Common myeloid progenitor, CD34-positive (primary cell): ENCODE measurements around the gene PGLYRP4.

Experiments
- CTCF ChIA-PET: fragments of 350-600 bp; sonication (Branson Sonifier 250); formaldehyde crosslinking; loops from one replicate; lab custom pipeline; 2021; ENCODE audit warnings: antibody characterized with exemption; lab: Charles Lee
- POLR2A ChIA-PET: fragments of 350-600 bp; sonication (Branson Sonifier 250); formaldehyde crosslinking; loops from one replicate; lab custom pipeline; 2021; ENCODE audit warnings: antibody characterized with exemption; lab: Charles Lee
- DNase-seq, 3 donors: peaks; one replicate each; pipeline versions ENCODE4 v3.0.0 to v3.0.0-alpha.2; 2013
- H3K27ac ChIP-seq, 2 experiments: 1 replicate in 1 of 2; 2 replicates in 1 of 2; pipeline ENCODE4 v1.7.0; 2013; ENCODE audit warnings: inconsistent platforms in 2 of 2, low read length in 2 of 2, mild to moderate bottlenecking in 2 of 2, low read depth in 1 of 2, moderate library complexity in 1 of 2; ENCODE audit not compliant: severe bottlenecking in 2 of 2, insufficient read depth in 1 of 2, poor library complexity in 1 of 2
- H3K27me3 ChIP-seq, 5 experiments: replicated peaks in 2 of 5; 1 replicate in 3 of 5; 2 replicates in 2 of 5; pipeline versions ENCODE4 v1.6.1 to v1.7.0; 2013; ENCODE audit warnings: low read length in 4 of 5, mild to moderate bottlenecking in 2 of 5, moderate library complexity in 2 of 5, inconsistent platforms in 1 of 5; ENCODE audit not compliant: insufficient read depth in 5 of 5, control insufficient read depth in 4 of 5
- H3K36me3 ChIP-seq, 4 experiments: 1 replicate in 2 of 4; 2 replicates in 2 of 4; pipeline versions ENCODE4 v1.6.1 to v1.7.0; 2013; ENCODE audit warnings: low read length in 3 of 4, control low read depth in 1 of 4, mild to moderate bottlenecking in 1 of 4; ENCODE audit not compliant: control insufficient read depth in 4 of 4, insufficient read depth in 4 of 4
- H3K4me1 ChIP-seq, 4 experiments: 1 replicate in 3 of 4; 2 replicates in 1 of 4; pipeline versions ENCODE4 v1.6.1 to v1.7.1; 2013; ENCODE audit warnings: low read length in 3 of 4, mild to moderate bottlenecking in 3 of 4, control low read depth in 1 of 4, inconsistent platforms in 1 of 4, moderate library complexity in 1 of 4; ENCODE audit not compliant: control insufficient read depth in 4 of 4, insufficient read depth in 4 of 4; ENCODE audit errors: control extremely low read depth in 1 of 4
- H3K4me3 ChIP-seq, 7 experiments: 1 replicate in 4 of 7; 2 replicates in 3 of 7; pipeline versions ENCODE4 v1.5.1 to v1.7.0; 2013; ENCODE audit warnings: mild to moderate bottlenecking in 7 of 7, low read length in 6 of 7, moderate library complexity in 6 of 7, inconsistent platforms in 2 of 7, low read depth in 2 of 7, control low read depth in 1 of 7; ENCODE audit not compliant: insufficient read depth in 4 of 7, control insufficient read depth in 1 of 7; ENCODE audit errors: extremely low read depth in 1 of 7
- H3K9me3 ChIP-seq, 5 experiments: 1 replicate in 4 of 5; 2 replicates in 1 of 5; pipeline versions ENCODE4 v1.6.1 to v1.7.1; 2013; ENCODE audit warnings: low read length in 4 of 5, mild to moderate bottlenecking in 2 of 5, inconsistent platforms in 1 of 5, low read depth in 1 of 5, moderate library complexity in 1 of 5; ENCODE audit not compliant: control insufficient read depth in 4 of 5, insufficient read depth in 2 of 5; ENCODE audit errors: control extremely low read depth in 1 of 5
- WGBS: methylation state at CpG from one replicate; pipeline ENCODE4 v1.1.5; 2013; ENCODE audit not compliant: insufficient coverage; 5-methylcytosine and 5-hydroxymethylcytosine counted together

Gene PGLYRP4

DNA sequence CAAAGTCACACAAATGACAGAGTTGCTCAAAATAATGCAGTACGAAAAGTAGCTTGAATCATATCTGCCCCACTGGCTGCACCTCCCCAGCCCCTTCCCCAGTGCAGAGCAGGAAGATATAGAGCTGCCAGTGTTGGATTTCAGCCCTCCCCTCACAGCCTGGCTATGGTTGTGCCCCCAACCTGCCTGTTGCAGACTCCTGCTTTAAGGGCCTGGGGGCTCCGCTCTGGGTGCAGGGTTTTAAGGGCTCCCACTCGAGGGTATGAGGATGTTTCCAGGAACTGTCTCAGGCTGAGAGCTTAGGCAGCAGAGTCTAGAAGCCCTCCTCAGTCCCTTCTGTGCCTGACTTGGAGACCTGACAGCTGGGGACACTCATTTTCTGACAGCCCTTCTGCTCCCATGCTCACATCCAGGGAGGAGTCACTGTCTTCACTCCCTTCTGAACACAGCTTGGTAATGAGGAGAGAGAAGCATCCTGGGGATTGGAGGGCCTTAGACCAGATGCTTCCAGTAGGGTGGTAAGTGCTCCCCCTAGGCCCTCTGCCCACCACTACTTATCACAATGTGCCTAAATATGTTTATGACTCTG, 13.6 kb upstream of the PGLYRP4 start:
- Histone ChIP-seq H3K27me3 (no peaks in the 10 kb centered on the region), H3K9me3 (no peaks in the 10 kb centered on the region), H3K36me3 (no peaks in the 10 kb centered on the region), H3K27ac (no peak overlapping the region), H3K4me1 (peaks cover 2 to 28% (median 20%) of the 10 kb centered on the region in 4 experiments), H3K4me3 (no peak overlapping the region)
- POLR2A ChIA-PET = interaction anchor here (0.9 kb wide), 1 partner anchor 35 kb away, joined by 3 read pairs; no protein-coding TSS in a partner anchor
- 100% methylated on average over 3 of the region's 3 CpGs for WGBS
- CTCF ChIA-PET = interaction anchor here (1.0 to 1.8 kb wide), 6 partner anchors 10 to 256 kb away, joined by 3 to 9 read pairs (median 4); no protein-coding TSS in a partner anchor
- no peak for DNase-seq

DNA sequence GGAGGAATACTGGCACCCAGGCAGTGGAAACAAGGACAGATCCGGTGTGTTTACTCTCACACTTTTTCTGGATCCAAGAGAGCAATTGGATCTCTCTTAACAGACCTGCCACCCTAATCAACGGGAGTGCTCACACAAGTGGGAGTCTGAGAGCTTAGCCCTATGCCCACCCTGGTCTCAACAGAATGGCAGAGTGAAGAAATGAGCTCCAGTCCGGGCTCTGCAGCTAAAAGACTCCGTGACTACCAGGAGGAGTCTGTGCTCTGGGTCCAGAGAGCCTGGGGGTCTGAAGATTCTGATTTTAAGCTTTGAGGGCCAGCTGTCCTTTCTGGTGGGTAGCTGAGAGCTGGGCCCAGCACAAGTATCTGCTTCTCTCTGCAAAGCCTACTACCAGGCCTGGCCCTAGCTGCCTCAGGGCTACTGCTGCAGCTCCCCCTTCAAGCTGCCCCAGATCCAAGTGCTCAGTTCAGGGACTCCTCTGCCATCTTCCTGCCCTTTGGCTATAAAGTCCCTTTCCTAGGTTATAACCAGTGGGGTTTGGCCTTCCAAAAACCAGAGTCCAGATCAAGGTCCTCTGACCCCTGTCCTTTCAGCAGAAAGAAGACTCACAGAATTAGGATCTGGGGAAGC, 13.0 kb upstream of the PGLYRP4 start:
- CTCF ChIA-PET = interaction anchor here (1.0 to 1.8 kb wide), 6 partner anchors 9 to 257 kb away, joined by 3 to 9 read pairs (median 4); no protein-coding TSS in a partner anchor
- H3K4me3 ChIP-seq = no peak overlapping the region
- no peaks in the 10 kb centered on the region for H3K27me3 ChIP-seq
- no peak overlapping the region for H3K27ac ChIP-seq
- H3K36me3 ChIP-seq = no peaks in the 10 kb centered on the region
- POLR2A ChIA-PET = no interaction called here
- DNase-seq = no peak
- whole genome bisulfite sequencing = 100% methylated on average over 2 of the region's 4 CpGs
- no peaks in the 10 kb centered on the region for H3K9me3 ChIP-seq
- peaks cover 2 to 35% (median 26%) of the 10 kb centered on the region in 4 experiments for H3K4me1 ChIP-seq

DNA sequence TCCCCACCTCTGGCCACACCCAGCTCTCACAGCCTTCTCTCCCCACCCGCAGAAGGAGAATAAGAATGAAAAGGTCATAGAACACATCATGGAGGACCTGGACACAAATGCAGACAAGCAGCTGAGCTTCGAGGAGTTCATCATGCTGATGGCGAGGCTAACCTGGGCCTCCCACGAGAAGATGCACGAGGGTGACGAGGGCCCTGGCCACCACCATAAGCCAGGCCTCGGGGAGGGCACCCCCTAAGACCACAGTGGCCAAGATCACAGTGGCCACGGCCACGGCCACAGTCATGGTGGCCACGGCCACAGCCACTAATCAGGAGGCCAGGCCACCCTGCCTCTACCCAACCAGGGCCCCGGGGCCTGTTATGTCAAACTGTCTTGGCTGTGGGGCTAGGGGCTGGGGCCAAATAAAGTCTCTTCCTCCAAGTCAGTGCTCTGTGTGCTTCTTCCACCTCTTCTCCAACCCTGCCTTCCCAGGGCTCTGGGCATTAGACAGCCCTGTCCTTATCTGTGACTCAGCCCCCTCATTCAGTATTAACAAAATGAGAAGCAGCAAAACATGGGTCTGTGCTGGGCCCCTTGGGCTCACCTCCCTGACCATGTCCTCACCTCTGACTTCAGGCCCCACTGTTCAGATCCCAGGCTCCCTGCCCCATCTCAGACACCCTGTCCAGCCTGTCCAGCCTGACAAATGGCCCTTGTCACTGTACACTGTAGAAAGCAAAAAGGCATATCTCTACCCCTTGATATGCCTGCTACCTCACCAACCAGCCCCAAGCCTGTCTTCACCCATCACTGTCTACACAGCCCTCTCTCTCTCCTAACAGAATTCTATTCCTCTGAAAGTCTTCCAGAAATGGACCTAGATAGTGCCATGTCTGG, 12.2 kb upstream of the PGLYRP4 start:
- H3K27ac ChIP-seq = no peak overlapping the region
- no peaks in the 10 kb centered on the region for H3K9me3 ChIP-seq
- H3K4me3 ChIP-seq = no peak overlapping the region
- peaks cover 2 to 38% (median 27%) of the 10 kb centered on the region in 4 experiments for H3K4me1 ChIP-seq
- DNase-seq = no peak
- CTCF ChIA-PET = interaction anchor here (1.1 to 3.8 kb wide), 5 partner anchors 8 to 257 kb away, joined by 3 to 12 read pairs (median 6); partner anchors contain the start of gene S100A8
- H3K27me3 ChIP-seq = no peaks in the 10 kb centered on the region
- POLR2A ChIA-PET = no interaction called here
- H3K36me3 ChIP-seq = no peaks in the 10 kb centered on the region
- WGBS = 95% methylated on average over 11 of the region's 11 CpGs

DNA sequence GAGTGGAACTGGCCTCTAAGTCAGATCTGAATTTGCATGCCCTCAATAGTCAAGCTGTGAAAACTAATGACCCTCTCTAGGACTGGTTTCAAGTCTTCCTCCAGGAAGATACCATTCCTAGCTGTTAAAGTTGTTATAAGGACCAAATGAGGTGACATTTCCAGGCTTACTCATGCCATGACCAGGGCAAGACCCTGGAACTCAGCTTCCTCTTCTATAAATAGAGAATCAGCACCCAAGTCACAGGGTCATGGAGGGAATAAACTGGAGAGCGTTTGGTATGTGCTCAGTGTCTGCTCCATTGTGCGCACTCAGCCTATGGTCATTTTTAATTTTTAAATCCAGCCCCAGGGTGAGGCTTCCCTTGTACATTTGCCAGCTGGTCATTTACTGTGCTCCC, 11.5 kb upstream of the PGLYRP4 start:
- CTCF ChIA-PET = interaction anchor here (0.7 to 3.8 kb wide), 3 partner anchors 30 to 231 kb away, joined by 3 to 12 read pairs (median 3); partner anchors contain the start of gene S100A8
- Histone ChIP-seq H3K36me3 (no peaks in the 10 kb centered on the region), H3K4me1 (peaks cover 2 to 38% (median 27%) of the 10 kb centered on the region in 4 experiments), H3K9me3 (no peaks in the 10 kb centered on the region), H3K27me3 (no peaks in the 10 kb centered on the region), H3K27ac (no peak overlapping the region), H3K4me3 (no peak overlapping the region)
- DNase-seq = no peak
- WGBS = no CpG with 5 or more reads among the region's 2 CpGs
- POLR2A ChIA-PET = no interaction called here

DNA sequence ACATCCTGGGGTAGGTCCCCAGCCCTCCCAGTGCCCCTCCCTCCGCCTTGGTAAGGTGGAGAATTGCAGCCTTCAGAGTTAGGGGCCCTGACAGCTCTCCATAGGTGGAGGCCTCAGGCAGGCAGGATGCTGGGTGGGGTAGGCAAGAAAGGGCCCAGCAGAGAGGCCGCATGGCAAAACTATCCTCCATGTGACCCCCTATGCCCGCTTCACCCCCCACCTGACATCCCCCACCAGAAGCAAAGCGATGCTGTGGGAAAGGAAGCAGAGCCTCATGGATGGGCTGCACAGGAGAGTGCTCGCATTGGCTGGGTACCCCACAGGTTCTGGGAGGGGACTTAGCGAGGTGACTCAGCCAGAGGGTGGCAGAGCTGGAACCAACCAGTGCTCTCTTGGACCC, 10.6 kb upstream of the PGLYRP4 start:
- no peaks in the 10 kb centered on the region for H3K27me3 ChIP-seq
- no peak overlapping the region for H3K27ac ChIP-seq
- CTCF ChIA-PET = interaction anchor here (1.1 to 3.8 kb wide), 2 partner anchors 31 to 134 kb away, joined by 3 to 12 read pairs; partner anchors contain the start of gene S100A8
- no peak overlapping the region for H3K4me3 ChIP-seq
- H3K9me3 ChIP-seq = no peaks in the 10 kb centered on the region
- POLR2A ChIA-PET = no interaction called here
- WGBS = 100% methylated on average over 2 of the region's 6 CpGs
- DNase-seq = no peak
- H3K4me1 ChIP-seq = peaks cover 2 to 38% (median 27%) of the 10 kb centered on the region in 4 experiments
- no peaks in the 10 kb centered on the region for H3K36me3 ChIP-seq

DNA sequence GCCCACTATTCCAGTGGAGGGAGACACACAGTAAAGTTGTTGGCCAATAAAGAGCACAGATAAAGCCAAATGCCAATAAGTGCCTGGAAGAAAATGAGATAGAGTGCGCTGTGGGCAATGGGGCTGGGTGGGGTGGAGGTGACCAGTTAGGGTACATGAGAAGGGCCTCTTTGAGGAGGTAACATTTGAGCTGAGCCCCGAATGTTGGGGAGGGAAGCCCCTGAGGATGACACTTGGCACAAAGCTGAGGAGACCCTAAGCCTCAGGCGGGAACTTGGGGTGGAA, 10.0 kb upstream of the PGLYRP4 start:
- CTCF ChIA-PET = interaction anchor here (0.9 to 9.1 kb wide), 6 partner anchors 12 to 213 kb away, joined by 3 to 97 read pairs (median 4); partner anchors contain the start of gene S100A8
- Histone ChIP-seq H3K4me3 (peak overlapping the region in 1 of 7 experiments; percentile 48), H3K27ac (no peak overlapping the region)

More for the DNA sequence above, 10.0 kb upstream of the PGLYRP4 start:
- Histone ChIP-seq H3K27me3 (no peaks in the 10 kb centered on the region), H3K4me1 (peaks cover 2 to 38% (median 27%) of the 10 kb centered on the region in 4 experiments), H3K9me3 (no peaks in the 10 kb centered on the region), H3K36me3 (no peaks in the 10 kb centered on the region)
- WGBS = 97% methylated on average over 3 of the region's 3 CpGs
- POLR2A ChIA-PET = no interaction called here
- no peak for DNase-seq
